ENCODE measurements around the gene ARFGAP1. TPM values are rescaled to one million over a fixed set of nuclear protein-coding genes. Genes with fewer than 3 reads are reported as not detected.

ARFGAP1 gene
- total and polyA plus RNA-seq, 2 donors (not counting 3 experiments of a cell fraction or from before 2014, with no cell fraction given): 93.7 to 126 TPM

DNA sequence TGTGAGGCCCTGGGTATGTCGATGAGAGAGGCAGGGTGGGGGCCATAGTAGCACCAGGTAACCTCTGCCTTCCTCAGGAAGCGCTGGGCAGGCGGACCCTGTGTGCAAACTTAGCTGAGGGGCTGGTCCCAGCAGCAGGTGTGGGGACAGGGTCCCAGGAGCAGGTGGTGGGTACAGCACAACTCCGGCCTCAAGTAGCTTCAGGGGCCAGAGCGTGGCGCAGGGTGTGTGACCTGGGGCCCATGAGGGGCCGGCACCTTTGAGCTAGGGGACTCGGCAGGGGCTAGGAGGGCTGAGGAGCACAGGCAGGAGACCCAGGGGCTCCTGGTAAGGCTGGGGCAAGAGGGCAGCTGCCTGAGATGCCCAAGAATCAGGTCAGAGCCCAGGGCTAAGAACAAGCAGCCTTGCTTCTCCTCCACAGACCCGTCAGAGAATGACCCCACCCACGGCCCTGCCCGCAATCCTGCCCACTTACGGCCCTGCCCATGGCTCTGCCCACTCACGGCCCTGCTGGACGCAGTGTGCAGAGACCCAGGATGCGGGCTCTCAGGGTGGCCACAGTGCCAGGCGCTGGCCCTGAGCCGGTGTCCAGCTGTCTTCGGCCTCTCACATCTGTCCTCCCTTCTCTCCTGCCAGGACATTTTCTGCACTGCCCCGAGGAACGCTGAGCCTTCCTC, 57.6 kb downstream of the ARFGAP1 start:
- no peaks in the 10 kb centered on the region for H3K27me3 ChIP-seq (ENCODE audit: control insufficient read depth in 2 of 2, insufficient read depth in 2 of 2, low read length in 2 of 2)
- H3K4me1 ChIP-seq (ENCODE audit: control insufficient read depth, extremely low read depth, insufficient read depth, low read length): no peaks in the 10 kb centered on the region
- CTCF ChIA-PET: interaction anchor here (1.7 kb wide), 1 partner anchor 21 kb away, joined by 6 read pairs; no protein-coding TSS in a partner anchor
- H3K27ac ChIP-seq (ENCODE audit: insufficient read depth, low read depth, low read length): no peak overlapping the region
- H3K9me3 ChIP-seq (replicated peaks; ENCODE audit: control insufficient read depth, insufficient read depth, low read length): no peaks in the 10 kb centered on the region
- no peaks in the 10 kb centered on the region for H3K36me3 ChIP-seq (ENCODE audit: control insufficient read depth in 2 of 2, extremely low read depth in 1 of 2, insufficient read depth in 2 of 2, low read length in 2 of 2)
- dilution Hi-C loops (cut with MboI; ENCODE audit: extremely low pct_ligation_motif_present, low sequenced_read_pairs): no loop called here
- POLR2A ChIA-PET: no interaction called here
- H3K9ac ChIP-seq (replicated peaks; ENCODE audit: extremely low read depth, insufficient read depth, low read length): no peak overlapping the region
- H3K4me2 ChIP-seq (ENCODE audit: insufficient read depth, low read length): no peak overlapping the region
- H4K20me1 ChIP-seq (replicated peaks; ENCODE audit: control insufficient read depth, extremely low read depth, insufficient read depth, low read length): no peaks in the 10 kb centered on the region
- H3K79me2 ChIP-seq (ENCODE audit: control insufficient read depth, insufficient read depth, low read length): no peaks in the 10 kb centered on the region
- BruUV-seq (replicated peaks): no TSS peak
- no peak overlapping the region for H3K4me3 ChIP-seq (replicated peaks in 1 of 3; ENCODE audit: insufficient read depth in 1 of 3, low read depth in 1 of 3, low read length in 3 of 3)
- intact Hi-C loops (cut with micrococcal nuclease): no loop called here
- no peak for DNase-seq (ENCODE audit: low read depth, low spot score)
- H3K9me1 ChIP-seq (replicated peaks; ENCODE audit: control insufficient read depth, extremely low read depth, insufficient read depth, low read length): no peaks in the 10 kb centered on the region
- no peak for TF ChIP-seq JUN (IDR thresholded peaks at IDR 0.05; ENCODE audit: borderline replicate concordance, insufficient read depth, insufficient read length, low read depth)
- TF ChIP-seq POLR2AphosphoS5 (IDR thresholded peaks at IDR 0.05; ENCODE audit: insufficient read depth, low read depth, low read length): no peak
- TF ChIP-seq FOS (IDR thresholded peaks at IDR 0.05; ENCODE audit: borderline replicate concordance, insufficient read depth, low read length): no peak
- H2AFZ ChIP-seq (ENCODE audit: low read depth, low read length): no peak overlapping the region
- FAIRE-seq: no peak

DNA sequence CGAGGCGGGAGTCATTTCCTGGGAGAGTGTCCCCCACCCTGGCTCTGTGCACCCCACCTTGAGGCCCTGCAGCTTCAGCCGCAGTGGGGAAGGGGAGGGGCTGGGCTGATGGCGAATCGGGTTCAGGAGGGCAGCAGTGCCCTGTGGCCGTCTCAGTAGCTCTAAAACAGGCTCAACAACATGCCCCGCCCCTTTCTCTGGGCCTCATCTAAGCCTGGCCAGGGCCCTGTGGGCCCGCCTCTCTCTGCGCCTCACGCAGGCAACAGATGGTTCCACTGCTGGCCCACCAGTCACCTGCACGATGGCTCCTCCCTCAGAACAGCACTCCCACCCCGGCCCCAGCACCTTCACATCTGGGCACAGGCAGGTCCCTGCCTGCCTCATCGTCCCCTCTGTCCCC, 58.3 kb downstream of the ARFGAP1 start:
- H3K27ac ChIP-seq (ENCODE audit: insufficient read depth, low read depth, low read length): no peak overlapping the region
- no peaks in the 10 kb centered on the region for H3K79me2 ChIP-seq (ENCODE audit: control insufficient read depth, insufficient read depth, low read length)
- H4K20me1 ChIP-seq (replicated peaks; ENCODE audit: control insufficient read depth, extremely low read depth, insufficient read depth, low read length): no peaks in the 10 kb centered on the region
- H2AFZ ChIP-seq (ENCODE audit: low read depth, low read length): no peak overlapping the region
- DNase-seq (ENCODE audit: low read depth, low spot score) (no peak), FAIRE-seq (no peak)
- no TSS peak for BruUV-seq (replicated peaks)
- H3K4me1 ChIP-seq (ENCODE audit: control insufficient read depth, extremely low read depth, insufficient read depth, low read length): no peaks in the 10 kb centered on the region
- intact Hi-C loops (cut with micrococcal nuclease): no loop called here
- H3K36me3 ChIP-seq (ENCODE audit: control insufficient read depth in 2 of 2, extremely low read depth in 1 of 2, insufficient read depth in 2 of 2, low read length in 2 of 2): no peaks in the 10 kb centered on the region
- H3K27me3 ChIP-seq (ENCODE audit: control insufficient read depth in 2 of 2, insufficient read depth in 2 of 2, low read length in 2 of 2): no peaks in the 10 kb centered on the region
- no peak for TF ChIP-seq GATA2 (IDR thresholded peaks at IDR 0.05; ENCODE audit: insufficient read depth, insufficient read length, low read depth, low read length)
- TF ChIP-seq, protein P1, sequence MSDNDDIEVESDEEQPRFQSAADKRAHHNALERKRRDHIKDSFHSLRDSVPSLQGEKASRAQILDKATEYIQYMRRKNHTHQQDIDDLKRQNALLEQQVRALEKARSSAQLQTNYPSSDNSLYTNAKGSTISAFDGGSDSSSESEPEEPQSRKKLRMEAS (IDR thresholded peaks at IDR 0.05; ENCODE audit: insufficient read depth, insufficient read length): no peak
- no peak for TF ChIP-seq FOS (IDR thresholded peaks at IDR 0.05; ENCODE audit: borderline replicate concordance, insufficient read depth, low read length)
- TF ChIP-seq, protein P2, sequence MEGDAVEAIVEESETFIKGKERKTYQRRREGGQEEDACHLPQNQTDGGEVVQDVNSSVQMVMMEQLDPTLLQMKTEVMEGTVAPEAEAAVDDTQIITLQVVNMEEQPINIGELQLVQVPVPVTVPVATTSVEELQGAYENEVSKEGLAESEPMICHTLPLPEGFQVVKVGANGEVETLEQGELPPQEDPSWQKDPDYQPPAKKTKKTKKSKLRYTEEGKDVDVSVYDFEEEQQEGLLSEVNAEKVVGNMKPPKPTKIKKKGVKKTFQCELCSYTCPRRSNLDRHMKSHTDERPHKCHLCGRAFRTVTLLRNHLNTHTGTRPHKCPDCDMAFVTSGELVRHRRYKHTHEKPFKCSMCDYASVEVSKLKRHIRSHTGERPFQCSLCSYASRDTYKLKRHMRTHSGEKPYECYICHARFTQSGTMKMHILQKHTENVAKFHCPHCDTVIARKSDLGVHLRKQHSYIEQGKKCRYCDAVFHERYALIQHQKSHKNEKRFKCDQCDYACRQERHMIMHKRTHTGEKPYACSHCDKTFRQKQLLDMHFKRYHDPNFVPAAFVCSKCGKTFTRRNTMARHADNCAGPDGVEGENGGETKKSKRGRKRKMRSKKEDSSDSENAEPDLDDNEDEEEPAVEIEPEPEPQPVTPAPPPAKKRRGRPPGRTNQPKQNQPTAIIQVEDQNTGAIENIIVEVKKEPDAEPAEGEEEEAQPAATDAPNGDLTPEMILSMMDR (IDR thresholded peaks at IDR 0.05; ENCODE audit: extremely low read depth in 1 of 2, insufficient read depth in 1 of 2, low read depth in 1 of 2, low read length in 2 of 2): no peak
- no peak for TF ChIP-seq EZH2 (IDR thresholded peaks at IDR 0.05; ENCODE audit: borderline replicate concordance, low read depth, low read length, severe bottlenecking)
- TF ChIP-seq JUN (IDR thresholded peaks at IDR 0.05; ENCODE audit: borderline replicate concordance, insufficient read depth, insufficient read length, low read depth): no peak
- TF ChIP-seq POLR2AphosphoS5 (IDR thresholded peaks at IDR 0.05; ENCODE audit: insufficient read depth, low read depth, low read length): no peak
- TF ChIP-seq POLR2A (IDR thresholded peaks at IDR 0.05; ENCODE audit: low read depth, low read length): no peak
- no peak for TF ChIP-seq MYC (IDR thresholded peaks at IDR 0.05; ENCODE audit: low read depth, low read length)
- CTCF ChIA-PET: no interaction called here
- dilution Hi-C loops (cut with MboI; ENCODE audit: extremely low pct_ligation_motif_present, low sequenced_read_pairs): no loop called here
- H3K9ac ChIP-seq (replicated peaks; ENCODE audit: extremely low read depth, insufficient read depth, low read length): no peak overlapping the region
- no peak overlapping the region for H3K4me3 ChIP-seq (replicated peaks in 1 of 3; ENCODE audit: insufficient read depth in 1 of 3, low read depth in 1 of 3, low read length in 3 of 3)
- no peaks in the 10 kb centered on the region for H3K9me3 ChIP-seq (replicated peaks; ENCODE audit: control insufficient read depth, insufficient read depth, low read length)
- POLR2A ChIA-PET: no interaction called here
- H3K9me1 ChIP-seq (replicated peaks; ENCODE audit: control insufficient read depth, extremely low read depth, insufficient read depth, low read length): no peaks in the 10 kb centered on the region
- H3K4me2 ChIP-seq (ENCODE audit: insufficient read depth, low read length): no peak overlapping the region
